ENCODE data around the gene RIN3.

DNA sequence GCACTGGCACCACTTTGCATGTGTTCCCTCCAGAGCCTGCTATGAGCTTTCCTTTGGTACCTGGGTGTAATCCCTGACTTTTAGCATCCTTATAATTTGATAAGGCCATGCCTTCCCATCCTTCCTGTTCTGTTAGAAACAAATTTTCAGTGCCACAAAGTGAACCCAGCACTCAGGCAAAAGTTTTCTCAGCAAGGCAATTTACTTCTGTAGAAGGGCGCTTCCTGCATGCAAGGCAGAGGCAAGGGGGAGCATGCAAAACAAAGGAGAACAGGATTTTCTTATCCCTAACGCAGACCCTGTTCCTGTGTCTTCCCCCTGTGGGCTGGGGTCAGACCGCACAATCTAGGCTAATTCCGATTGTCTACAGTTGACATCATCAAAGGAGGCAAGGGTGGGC is 108.7 kb downstream of the RIN3 start:
- no peak for TF ChIP-seq EZH2 (IDR thresholded peaks at IDR 0.05; ENCODE audit: insufficient read depth, low read length)
- TF ChIP-seq, protein P1, sequence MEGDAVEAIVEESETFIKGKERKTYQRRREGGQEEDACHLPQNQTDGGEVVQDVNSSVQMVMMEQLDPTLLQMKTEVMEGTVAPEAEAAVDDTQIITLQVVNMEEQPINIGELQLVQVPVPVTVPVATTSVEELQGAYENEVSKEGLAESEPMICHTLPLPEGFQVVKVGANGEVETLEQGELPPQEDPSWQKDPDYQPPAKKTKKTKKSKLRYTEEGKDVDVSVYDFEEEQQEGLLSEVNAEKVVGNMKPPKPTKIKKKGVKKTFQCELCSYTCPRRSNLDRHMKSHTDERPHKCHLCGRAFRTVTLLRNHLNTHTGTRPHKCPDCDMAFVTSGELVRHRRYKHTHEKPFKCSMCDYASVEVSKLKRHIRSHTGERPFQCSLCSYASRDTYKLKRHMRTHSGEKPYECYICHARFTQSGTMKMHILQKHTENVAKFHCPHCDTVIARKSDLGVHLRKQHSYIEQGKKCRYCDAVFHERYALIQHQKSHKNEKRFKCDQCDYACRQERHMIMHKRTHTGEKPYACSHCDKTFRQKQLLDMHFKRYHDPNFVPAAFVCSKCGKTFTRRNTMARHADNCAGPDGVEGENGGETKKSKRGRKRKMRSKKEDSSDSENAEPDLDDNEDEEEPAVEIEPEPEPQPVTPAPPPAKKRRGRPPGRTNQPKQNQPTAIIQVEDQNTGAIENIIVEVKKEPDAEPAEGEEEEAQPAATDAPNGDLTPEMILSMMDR (IDR thresholded peaks at IDR 0.05; ENCODE audit: insufficient read depth, low read depth, low read length), result no peak

All from astrocyte (in vitro differentiated cells and primary cell).